GM08714 (cell line): Measurements from ENCODE around the gene SNTG2.

Experiments
- H3K4me3 ChIP-seq: fragments of 200-500 bp; sonication (Bioruptor generic); 2 replicates; pipeline ENCODE4 v1.5.1; 2014; ENCODE audit warnings: mild to moderate bottlenecking, low read length, inconsistent platforms
- ZNF274 ChIP-seq: IDR thresholded peaks from 2 replicates; pipeline ENCODE4 v1.6.1; 2012; ENCODE audit warnings: mild to moderate bottlenecking, low read depth, low read length

SNTG2 gene

DNA sequence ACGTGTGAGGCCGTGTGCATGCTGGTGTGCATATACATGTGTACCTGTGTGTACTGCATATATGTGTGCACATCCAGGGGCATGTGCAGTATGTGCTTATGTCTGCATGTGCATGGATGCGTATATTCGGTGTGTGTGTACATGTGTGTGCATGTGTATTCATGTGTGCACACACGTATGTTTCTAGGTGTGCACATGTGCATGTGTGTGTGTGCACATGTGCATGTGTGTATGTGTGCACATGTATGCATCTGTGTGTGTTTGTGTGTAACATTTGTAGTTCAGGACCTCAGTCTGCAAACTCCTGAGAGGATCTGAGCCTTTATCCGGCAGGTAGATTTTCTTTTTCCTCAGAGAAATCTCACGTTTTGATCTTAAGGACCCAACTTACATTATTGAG is 201.7 kb downstream of the SNTG2 start:
- TF ChIP-seq ZNF274: no peak
- H3K4me3 ChIP-seq: no peak overlapping the region

DNA sequence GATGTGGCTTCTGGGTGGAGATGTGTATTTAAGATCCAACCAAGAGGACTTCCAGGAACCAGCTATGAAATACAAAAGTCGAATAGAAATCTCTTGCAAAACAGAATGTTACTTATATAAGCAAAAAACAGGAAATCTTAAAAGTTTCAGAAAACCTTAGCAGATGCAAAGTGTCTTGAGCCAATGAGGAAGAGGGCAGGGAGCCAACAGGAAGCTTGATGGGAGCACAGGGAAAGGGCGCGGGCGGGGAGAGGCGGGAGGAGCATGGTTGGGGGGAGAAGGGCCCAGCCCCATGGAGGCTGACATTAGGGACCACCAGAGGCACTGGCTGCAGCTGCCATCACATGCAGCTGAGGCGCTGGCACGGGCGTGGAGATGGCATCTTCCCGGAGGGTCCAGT is 203.3 kb downstream of the SNTG2 start:
- H3K4me3 ChIP-seq: no peak overlapping the region
- TF ChIP-seq ZNF274: no peak

DNA sequence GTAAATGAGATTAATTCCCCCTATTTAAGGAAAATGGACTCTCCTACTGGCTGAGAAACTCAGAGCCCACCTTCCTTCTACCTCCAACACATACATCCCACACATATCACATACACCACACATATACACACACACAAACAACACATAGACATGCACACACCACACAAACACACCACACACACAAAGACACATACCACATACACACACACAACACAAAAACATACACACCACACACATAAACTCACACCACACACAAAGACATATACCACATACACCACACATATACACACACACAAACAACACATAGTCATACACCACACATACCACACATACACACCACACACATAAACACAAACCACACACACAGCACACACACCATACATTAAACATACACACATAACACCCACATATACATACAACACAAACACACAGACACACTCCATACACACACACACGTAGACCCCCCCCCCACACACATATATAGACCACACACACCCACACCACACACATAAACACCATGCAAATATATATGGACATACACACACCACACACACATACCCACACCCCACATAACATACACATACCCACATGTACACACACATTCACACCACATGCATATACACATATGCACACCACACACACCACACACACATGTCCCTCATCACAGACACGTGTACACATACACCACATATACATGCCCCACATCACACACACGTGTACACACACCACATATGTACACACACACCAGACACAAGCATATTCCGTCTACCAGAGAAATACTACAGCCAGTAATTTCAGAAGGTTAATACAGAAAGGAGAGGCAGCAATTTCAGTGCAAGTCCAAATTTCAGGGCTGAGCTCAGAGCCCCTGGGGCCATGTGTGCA is 204.3 kb downstream of the SNTG2 start:
- no peak for TF ChIP-seq ZNF274

DNA sequence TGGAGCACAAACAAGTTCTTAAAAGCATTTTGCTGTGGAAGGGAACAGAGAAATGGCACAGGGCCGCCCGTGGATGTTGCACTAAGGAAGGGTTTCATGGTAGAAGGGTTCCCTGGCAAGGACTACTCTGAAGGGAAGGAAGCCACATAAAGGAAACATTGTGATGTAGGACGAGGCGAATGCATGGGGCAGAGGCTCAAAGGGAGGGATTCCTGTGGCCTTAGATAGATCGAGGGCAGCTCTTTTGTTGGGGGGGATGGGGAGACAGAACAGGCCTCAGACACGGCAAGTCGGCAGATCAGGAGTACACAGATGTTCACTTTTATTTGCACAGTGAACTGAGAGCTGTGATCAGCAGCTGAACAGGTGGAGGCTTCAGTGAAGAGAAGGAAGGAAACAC is 205.4 kb downstream of the SNTG2 start:
- no peak for TF ChIP-seq ZNF274
- H3K4me3 ChIP-seq: no peak overlapping the region

More for the DNA sequence above, 204.3 kb downstream of the SNTG2 start:
- H3K4me3 ChIP-seq: no peak overlapping the region

DNA sequence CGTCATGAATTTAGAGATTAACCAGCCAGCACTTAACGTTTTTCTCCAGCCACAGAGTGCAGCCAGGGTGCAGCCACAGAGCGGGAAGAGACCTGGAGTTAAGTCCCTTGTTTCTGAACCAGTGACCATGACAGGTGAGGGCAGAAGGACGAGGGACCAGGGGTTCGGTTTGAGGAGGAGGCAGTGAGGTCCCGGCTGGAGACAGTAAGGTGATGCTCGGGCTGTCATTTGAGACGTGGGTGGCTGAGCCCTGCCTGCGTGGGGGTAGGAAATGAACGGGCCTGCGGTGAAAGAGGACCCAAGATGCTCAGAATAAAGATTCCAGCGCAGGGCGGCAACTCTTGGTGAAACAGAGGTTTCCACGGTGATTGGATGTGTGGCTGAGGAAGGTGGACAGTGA is 205.9 kb downstream of the SNTG2 start:
- TF ChIP-seq ZNF274: no peak

DNA sequence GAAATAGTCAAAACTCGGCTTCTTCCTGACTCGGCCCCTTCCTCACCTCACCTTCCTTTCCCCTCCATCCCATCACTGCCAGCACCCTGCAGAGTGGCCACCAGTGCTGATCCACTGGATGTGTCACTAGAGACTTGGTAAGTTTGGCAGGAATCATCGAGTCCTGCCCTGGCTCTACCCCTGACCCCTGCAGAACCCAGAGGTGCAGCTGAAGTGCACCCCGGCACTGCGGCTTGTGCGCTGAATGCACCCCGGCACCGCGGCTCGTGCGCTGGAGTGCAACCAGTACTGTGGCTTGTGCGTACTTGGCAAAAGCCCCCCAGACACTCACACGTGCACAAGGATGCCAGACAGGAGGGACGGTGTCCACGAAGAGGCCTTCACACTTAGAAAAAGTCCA is 206.5 kb downstream of the SNTG2 start:
- H3K4me3 ChIP-seq: no peak overlapping the region

More for the DNA sequence above, 205.9 kb downstream of the SNTG2 start:
- no peak overlapping the region for H3K4me3 ChIP-seq

DNA sequence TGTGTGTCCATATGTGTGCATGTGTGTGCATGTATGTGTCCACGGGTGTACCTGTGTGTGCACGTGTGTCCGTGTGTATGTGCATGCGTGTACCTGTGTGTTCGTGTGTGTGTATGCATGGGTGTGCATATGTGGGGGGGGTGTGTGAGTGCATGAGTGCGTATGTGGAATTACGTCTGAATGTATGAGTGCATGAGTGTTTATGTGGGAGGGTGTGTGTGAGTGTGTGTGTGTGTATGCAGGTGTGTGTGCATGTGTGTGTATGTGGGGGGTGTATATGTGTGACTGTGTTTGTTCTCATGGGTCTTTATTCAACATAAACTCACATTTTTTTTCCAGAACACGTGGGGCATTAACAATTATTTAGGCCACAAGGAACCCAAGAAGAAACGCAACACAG is 208.4 kb downstream of the SNTG2 start:
- TF ChIP-seq ZNF274: no peak
- no peak overlapping the region for H3K4me3 ChIP-seq

More for the DNA sequence above, 206.5 kb downstream of the SNTG2 start:
- TF ChIP-seq ZNF274: no peak

DNA sequence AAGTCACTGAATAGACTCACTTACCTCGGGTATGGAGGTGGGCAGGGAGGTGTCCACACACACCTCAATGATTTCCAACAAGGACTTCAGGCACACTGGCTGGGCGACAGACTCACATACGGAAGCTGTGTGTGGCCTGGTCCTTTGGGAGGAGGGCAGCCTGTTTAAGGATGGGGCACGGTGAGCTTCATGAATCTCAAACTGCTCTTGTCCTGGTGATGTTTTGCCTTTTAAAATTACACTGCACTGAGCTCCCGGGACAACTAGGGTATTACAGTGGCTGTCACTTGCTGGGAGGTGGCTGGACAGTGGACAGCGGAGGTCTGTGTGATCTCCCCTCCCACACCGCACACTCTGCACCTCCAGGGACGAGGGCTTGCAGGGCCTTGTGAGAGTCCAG is 211.6 kb downstream of the SNTG2 start:
- no peak for TF ChIP-seq ZNF274
- no peak overlapping the region for H3K4me3 ChIP-seq

DNA sequence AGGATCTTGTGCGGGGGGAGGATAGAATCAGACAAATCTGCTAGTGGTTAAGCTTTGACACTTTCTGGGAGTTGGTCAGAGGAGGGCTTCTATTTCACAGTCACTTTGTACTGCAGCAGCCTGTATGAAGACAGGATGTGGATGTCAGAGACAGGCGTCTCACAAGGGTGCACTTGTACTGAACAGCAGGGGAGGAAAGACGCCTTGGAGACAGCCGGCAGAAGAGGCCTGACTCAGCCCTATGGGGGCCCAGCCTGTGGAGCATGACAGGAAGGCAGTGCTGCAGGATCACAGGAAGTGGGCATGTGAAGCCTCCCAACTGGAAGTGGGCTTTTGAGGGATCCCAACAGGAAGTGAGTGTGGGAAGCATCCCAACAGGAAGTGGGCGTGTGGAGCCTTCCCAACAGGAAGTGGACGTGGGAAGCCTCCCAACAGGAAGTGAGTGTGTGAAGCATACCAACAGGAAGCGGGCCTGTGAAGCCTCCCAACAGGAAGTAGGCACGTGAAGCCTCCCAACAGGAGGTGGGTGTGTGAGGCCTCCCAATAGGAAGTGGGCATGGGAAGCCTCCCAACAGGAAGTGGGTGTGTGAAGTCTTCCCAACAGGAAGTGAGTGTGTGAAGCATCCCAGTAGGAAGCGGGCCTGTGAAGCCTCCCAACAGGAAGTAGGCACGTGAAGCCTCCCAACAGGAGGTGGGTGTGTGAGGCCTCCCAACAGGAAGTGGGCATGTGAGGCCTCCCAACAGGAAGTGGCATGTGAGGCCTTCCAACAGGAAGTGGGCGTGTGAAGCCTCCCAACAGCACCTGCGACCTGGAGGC is 212.3 kb downstream of the SNTG2 start:
- no peak overlapping the region for H3K4me3 ChIP-seq
- no peak for TF ChIP-seq ZNF274

DNA sequence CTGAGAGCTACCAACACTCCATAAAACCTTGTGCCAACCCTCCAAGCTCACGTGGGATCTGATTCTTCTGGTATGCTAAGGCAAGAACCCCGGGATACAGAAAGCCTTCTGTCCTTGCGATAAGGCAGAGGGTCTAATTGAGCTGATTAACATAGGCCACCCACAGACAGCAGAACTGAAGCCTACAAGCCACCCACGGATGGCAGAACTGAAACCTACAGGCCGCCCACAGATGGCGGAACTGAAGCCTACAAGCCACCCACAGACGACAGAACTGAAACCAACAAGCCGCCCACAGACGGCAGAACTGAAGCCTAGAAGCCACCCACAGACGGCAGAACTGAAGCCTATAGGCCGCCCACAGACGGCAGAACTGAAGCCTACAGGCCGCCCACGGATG is 216.3 kb downstream of the SNTG2 start:
- H3K4me3 ChIP-seq: no peak overlapping the region
- TF ChIP-seq ZNF274: no peak

DNA sequence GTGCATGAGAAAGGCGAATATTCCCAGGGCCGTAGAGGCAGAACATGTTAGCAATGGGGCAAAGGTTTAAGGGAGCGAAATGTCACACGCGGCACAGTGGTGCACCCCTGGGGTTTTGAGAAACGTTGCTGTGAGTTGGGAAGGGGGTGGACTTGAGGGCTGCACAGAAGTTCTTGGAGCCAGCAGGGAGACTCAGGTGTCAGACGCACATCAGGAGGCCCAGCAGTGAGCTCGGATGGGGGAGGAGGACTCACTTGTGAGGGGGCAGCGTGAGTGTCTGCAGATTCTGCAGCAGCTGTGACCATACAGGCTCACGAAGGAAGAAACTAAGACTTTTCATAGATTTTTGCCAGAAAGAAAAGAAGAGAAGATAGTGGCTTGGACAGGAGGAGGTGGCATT is 218.2 kb downstream of the SNTG2 start:
- no peak overlapping the region for H3K4me3 ChIP-seq
- TF ChIP-seq ZNF274: no peak

DNA sequence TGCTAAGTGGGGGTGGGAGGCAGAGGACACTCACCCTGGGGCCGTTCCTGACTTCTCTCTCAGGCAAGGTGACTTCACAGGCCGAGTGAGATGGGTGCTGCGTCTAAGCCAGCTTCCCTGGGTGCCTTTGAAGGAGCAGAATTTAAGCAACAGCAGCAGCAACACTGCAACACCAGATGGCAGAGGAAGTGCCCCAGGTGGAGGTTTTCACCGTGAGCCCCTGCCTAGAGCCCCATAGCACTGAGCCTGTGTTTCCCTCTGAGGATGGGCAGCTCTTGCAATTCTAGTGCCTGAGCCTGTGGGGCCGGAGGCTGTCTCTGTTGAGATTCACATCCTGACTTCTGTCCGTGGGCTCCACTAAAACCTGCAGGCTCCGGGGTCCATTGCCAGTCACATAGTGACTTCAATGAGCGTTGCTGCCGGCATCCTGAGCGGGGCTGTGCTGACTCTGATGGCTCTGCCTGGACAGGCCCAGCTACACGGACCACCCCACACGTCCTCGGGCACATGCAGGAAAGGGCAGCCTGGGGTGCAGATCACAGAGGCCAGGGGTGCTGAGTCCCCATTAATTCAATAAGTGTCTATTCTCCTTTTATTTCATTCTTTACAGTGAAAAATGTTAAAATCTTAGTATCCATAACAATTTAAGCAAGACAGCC is 218.8 kb downstream of the SNTG2 start:
- H3K4me3 ChIP-seq: no peak overlapping the region
- TF ChIP-seq ZNF274: no peak

DNA sequence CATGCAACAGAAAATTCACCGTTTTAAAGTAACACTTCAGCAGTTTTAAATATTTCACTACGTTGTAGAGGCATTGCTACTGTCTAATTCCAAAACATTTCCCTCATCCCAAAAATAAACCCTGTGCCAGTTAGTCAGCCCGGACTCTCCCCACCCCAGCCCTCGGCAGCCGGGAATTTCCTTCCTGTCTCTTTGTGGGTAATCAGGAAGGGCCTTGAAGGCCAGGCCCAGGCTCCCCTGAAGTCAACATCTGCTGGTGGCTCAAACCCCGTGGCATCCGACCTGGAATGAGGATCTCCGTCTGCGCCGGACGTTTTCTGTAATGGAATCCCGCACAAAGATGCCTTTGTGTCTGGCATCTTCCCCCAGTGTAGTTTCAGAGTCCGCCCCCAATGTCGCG is 219.6 kb downstream of the SNTG2 start:
- no peak overlapping the region for H3K4me3 ChIP-seq
- TF ChIP-seq ZNF274: no peak

DNA sequence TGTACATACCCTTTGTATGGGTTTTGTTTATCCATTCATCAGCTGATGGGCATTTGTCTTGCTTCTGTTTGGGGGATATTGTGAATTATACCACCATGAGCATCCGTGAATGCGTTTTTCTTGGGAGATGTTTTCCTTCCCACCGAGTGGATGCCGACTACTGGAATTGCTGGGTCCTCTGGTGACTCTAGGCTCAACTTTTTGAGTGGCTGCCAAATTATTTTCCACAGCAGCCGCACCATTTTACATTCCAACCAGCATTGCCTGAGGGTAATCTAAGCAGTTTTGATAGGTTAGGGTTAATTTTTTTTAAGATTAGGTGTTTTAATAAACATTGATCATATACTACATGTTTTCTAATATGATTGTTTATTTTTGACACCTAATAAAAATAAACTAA is 220.1 kb downstream of the SNTG2 start:
- no peak overlapping the region for H3K4me3 ChIP-seq
- no peak for TF ChIP-seq ZNF274

DNA sequence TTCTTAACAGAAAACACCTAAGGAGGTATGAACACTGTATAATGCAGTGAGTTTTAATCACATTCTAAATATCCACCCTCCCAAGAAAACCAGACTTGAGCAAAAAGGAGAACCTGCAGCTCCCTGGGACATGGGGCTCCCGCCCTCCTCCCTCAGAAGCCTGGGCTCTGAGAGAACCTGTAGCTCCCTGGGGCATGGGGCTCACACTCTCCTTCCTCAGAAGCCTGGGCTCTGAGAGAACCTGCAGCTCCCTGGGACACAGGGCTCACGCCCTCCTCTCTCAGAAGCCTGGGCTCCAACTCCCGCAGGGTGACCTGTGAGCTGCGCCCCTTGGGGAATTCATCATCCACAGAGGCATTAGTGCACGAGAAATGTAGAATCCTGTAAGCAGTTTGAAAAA is 222.9 kb downstream of the SNTG2 start:
- TF ChIP-seq ZNF274: no peak
- no peak overlapping the region for H3K4me3 ChIP-seq

DNA sequence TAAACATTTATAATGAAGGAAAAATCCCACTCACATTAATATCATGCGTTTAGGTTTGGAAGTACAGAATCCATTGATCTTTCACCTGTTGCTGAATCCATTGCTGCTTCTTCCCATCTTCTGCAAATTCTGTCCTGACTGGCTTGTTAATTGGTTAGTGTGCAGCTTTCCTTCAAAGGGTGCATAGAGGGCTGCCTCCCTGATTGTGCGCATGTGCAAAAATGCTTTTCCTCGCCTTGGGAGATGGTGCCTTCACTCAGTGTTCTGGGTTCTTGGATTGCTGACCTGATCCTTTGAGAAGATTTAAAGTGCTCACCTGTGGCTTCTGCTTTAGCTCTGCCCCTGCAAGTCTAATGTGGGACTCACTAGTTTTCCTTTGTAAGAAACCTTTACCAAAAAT is 231.2 kb downstream of the SNTG2 start:
- H3K4me3 ChIP-seq: no peak overlapping the region
- no peak for TF ChIP-seq ZNF274
